Skeletal muscle satellite cell (primary cell): ENCODE data around the gene CELF5.
A peak's percentile ranks its signal among the peaks of the same experiment; 100 is the strongest.
"Not testable (repeated sequence)": the region's sequence is repeated elsewhere in the genome, so short reads cannot be mapped to it uniquely, and the experiment has no call there.

Experiments
- H3K27me3 ChIP-seq: 2 replicates; pipeline ENCODE4 v1.7.0; 2013; ENCODE audit warnings: low read length; ENCODE audit not compliant: control insufficient read depth, insufficient read depth
- H3K36me3 ChIP-seq: 2 replicates; pipeline ENCODE4 v1.7.0; 2013; ENCODE audit warnings: mild to moderate bottlenecking, control low read depth, low read length; ENCODE audit not compliant: insufficient read depth
- H3K4me1 ChIP-seq: 2 replicates; pipeline ENCODE4 v1.7.0; 2013; ENCODE audit warnings: low read length; ENCODE audit not compliant: control insufficient read depth, insufficient read depth
- H3K4me2 ChIP-seq: 2 replicates; pipeline ENCODE4 v1.7.0; 2013; ENCODE audit warnings: mild to moderate bottlenecking, low read length
- H3K4me3 ChIP-seq: 2 replicates; pipeline ENCODE4 v1.7.0; 2013; ENCODE audit warnings: low read length
- H3K9ac ChIP-seq: 2 replicates; pipeline ENCODE4 v1.7.0; 2013; ENCODE audit warnings: mild to moderate bottlenecking, low read depth, low read length, moderate library complexity
- H3K9me3 ChIP-seq: replicated peaks from 2 replicates; pipeline ENCODE4 v1.7.0; 2013; ENCODE audit warnings: mild to moderate bottlenecking, control low read depth, low read length

The CELF5 gene

DNA sequence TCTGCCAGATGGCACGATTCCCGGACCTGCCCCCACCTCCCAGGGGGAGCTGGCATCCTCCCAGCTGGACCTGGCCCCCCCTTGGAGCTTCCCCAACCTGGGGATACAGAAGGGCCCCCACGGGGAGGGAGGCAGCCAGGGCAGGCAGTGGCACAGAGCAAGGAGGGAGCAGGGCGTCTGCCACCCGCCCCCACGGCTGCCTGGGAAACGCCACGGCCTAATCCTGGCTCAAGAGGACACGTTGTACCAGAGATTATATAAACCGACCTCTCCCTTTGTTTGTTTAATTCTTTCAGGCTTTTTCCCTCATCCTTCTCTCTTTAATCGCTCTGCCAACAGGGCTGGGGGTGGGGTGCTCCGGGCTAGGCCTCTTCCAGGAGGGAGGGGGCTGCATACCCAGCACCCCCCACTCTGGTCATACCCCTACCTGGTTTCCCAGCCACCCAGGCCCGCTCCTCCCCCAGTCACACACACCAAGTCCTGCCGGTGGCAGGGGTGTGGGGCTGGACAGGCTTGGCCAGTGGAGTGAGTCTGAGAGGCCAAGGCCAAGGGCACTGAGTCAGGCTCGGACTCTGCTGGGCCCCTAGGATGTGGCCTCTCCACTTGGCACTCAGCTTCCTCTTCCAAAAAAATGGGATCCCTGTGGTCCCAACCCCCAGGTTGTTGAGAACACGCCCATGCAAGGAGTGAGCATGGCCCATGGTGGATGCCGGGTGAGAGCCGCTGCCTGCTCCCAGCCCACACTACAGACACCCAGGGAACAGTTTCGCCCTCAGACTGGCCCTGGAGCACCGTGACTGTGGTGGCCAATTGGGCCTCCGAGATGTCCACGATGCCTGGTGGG, 112.4 kb downstream of the CELF5 start:
- H3K9me3 ChIP-seq, result no peaks in the 10 kb centered on the region
- H3K4me2 ChIP-seq, result peak overlapping the region; percentile 71
- peaks cover 33% of the 10 kb centered on the region for H3K4me1 ChIP-seq
- H3K27me3 ChIP-seq, result no peaks in the 10 kb centered on the region
- peak overlapping the region; percentile 21 for H3K4me3 ChIP-seq
- H3K9ac ChIP-seq, result peak overlapping the region; percentile 72
- no peaks in the 10 kb centered on the region for H3K36me3 ChIP-seq

DNA sequence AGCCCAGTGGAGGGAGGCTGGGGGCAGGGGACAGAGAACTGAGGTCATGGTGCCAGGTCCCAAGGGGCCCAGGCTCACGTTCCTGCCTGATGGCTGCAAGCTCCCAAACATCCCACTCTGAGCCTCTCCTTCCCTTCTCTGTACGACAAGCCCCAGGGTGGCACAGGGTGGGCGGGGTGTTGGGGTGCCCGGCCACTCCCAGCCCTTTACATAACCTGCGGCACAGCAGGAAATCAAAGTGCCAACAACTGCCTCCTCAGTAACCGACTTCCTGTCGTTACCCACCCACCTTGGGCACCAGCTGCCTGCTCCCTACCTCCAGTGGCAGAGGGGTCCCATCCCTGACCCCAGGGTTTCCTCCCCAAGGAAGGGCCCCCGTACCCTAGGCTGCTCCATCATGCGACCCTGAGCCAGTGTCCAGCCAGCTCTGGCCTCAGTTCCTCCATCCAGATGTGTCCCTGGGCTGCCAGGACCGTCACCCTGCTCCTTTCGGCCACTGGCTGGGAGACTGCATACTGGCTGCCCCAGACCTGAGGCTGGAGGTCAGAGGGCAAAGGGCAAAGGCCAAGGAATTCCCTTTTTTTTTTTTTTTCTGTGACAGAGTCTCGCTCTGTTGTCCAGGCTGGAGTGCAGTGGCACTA, 114.2 kb downstream of the CELF5 start:
- Histone ChIP-seq H3K4me1 (peaks cover 40% of the 10 kb centered on the region), H3K27me3 (no peaks in the 10 kb centered on the region), H3K4me3 (no peak overlapping the region), H3K9me3 (no peaks in the 10 kb centered on the region), H3K36me3 (no peaks in the 10 kb centered on the region), H3K4me2 (no peak overlapping the region), H3K9ac (no peak overlapping the region)

DNA sequence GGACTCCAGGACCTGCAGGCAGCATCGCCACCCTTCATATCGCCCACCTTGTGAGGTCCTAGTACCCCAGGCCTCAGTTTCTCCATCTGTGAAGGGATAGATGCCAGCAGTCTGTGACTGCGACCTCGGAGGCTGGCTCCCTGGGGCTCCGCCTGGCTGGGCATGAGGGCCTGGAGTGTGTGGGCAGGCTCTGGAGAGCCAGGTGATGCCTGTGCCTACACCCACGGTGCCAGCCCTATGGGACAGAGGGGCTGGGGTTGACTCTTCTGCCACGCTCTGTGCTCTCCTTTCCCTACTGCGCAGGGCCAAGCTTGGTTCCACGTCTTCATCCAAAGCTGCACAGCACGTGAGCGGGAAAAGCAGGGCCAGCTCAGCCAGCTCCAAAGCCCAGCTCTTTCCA, 115.9 kb downstream of the CELF5 start:
- H3K4me1 ChIP-seq, result peaks cover 44% of the 10 kb centered on the region
- no peaks in the 10 kb centered on the region for H3K9me3 ChIP-seq
- H3K9ac ChIP-seq, result no peak overlapping the region
- no peak overlapping the region for H3K4me3 ChIP-seq
- no peaks in the 10 kb centered on the region for H3K27me3 ChIP-seq
- H3K36me3 ChIP-seq, result no peaks in the 10 kb centered on the region
- no peak overlapping the region for H3K4me2 ChIP-seq

DNA sequence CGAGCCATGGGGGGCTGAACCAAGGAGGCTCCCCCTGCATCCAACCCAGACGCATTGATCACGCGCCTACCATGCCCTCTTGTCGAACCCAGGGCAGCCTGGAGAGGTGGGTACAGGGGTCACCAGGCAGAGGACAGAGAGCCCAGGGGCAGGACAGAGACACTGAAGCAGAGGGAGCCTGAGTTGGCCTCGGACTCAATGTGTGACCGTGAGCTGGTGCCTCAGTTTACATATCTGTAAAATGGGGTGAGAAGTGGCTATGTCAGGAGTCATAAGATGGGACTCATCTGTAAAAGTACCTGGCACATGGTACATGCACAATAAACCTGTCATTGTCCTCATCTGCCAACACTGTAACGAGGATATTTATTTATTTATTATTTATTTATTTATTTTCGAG, 117.8 kb downstream of the CELF5 start:
- Histone ChIP-seq H3K36me3 (no peaks in the 10 kb centered on the region), H3K27me3 (no peaks in the 10 kb centered on the region), H3K9me3 (no peaks in the 10 kb centered on the region), H3K4me1 (peaks cover 37% of the 10 kb centered on the region), H3K9ac (no peak overlapping the region), H3K4me2 (no peak overlapping the region), H3K4me3 (no peak overlapping the region)

DNA sequence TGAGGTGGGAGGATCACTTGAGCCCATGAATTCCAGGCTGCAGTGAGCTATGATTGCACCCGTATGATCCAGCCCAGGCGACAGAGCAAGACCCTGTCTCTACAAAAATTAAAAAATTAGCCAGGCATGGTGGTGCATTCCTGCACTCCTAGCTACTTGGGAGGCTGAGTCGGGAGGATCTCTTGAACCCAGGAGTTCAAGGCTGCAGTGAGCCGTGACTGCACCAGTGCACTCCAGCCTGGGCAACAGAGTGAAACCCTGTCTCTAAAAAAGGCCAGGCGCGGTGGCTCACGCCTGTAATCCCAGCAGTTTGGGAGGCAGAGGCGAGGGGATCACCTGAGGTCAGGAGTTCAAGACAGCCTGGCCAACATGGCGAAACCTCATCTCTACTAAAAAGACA, 118.5 kb downstream of the CELF5 start:
- Histone ChIP-seq H3K4me1 (peaks cover 33% of the 10 kb centered on the region), H3K4me2 (peak overlapping the region; percentile 87)
- H3K4me3 ChIP-seq, H3K36me3 ChIP-seq, H3K27me3 ChIP-seq, H3K9ac ChIP-seq, H3K9me3 ChIP-seq: not testable (repeated sequence)

DNA sequence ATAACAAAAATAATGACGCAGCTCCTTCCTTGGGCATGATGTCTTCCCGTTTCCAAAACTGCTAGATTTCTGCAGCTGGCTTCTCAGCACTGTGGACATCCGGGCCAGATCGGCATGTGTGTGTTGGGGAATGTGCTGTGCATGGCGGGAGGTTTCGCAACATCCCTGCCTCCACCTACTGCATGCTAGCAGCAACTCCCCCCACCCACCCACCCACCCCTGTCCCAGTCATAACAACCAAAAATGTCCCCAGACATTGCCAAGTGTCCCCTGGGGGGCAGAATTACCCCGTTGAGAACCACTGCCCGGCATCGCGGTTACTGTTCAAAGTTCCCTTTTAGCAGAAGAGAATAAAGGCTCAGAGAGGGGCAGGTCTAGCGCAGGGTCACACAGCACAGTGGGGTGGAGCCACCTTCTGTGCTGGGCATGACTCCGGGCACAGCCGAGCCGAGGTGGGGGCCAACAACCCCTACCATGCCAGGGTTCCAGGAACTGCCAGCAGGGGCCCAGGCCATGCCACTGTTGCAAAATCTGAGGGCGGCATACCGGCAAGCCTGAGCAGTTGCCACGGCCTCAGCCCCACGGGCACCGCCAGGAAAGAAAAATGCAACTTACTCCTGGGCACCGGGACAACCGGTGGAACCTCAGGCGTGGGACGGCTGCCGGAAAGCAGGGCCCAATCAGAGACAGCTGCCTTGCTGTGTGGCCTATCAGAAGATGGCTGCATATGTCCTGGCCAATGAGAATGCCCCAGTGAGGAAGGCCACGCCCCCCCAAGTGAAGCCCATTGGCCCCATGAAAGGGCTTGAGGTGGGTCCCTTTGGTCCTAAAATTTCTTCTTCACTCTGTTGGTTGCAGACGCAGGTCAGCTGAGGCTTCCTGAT, 119.4 kb downstream of the CELF5 start:
- peaks cover 27% of the 10 kb centered on the region for H3K4me1 ChIP-seq
- peak overlapping the region; percentile 87 for H3K4me2 ChIP-seq
- no peaks in the 10 kb centered on the region for H3K36me3 ChIP-seq
- H3K27me3 ChIP-seq, result no peaks in the 10 kb centered on the region
- H3K9ac ChIP-seq, result peak overlapping the region; percentile 29
- H3K4me3 ChIP-seq, result peak overlapping the region; percentile 72
- H3K9me3 ChIP-seq, result no peaks in the 10 kb centered on the region

DNA sequence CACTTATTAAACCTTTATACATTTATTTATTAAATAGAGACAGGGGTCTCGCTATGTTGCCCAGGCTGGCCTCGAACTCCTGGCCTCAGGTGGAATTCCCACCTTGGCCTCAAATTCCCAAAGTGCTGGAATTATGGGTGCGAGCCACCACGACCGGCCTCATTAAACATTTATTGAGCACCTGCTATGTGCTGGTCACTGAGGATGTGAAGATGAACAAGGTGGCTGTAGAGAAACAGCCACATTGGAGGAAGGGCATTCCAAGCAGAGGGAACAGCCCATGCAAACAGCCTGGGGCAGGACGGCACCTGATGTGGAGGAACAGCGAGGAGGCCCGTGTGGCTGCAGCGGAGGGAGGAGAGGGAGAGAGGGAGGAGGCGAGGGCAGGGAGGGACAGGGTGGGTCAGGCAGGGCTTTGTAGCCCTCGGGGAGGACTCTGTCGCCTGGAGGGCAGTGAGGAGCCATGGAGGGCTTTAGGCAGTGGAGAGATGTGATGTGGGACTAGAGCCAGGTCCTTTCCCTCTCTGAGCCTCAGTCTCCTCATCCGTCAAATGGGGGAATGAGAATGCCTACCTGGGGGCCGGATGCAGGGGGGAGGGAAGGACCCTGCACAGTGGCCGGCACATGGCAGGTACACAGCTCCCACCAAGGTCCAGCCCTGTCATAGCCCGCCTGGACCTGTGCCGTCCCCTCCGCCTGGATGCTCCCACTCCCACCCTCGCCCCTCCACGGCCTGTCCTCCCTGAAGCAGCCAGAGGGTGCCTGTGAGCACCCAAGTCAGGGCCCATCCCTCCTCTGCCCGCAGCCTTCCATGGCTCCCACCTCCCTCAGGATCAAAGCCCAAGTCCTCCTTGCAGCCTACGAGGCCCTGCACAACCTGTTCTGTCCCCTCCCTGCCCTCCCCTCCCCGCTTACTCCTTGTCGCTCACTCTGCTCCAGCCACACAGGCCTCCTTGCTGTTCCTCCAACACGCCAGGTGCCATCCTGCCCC, 120.4 kb downstream of the CELF5 start:
- H3K4me1 ChIP-seq, result peaks cover 27% of the 10 kb centered on the region
- no peak overlapping the region for H3K4me3 ChIP-seq
- no peaks in the 10 kb centered on the region for H3K9me3 ChIP-seq
- no peaks in the 10 kb centered on the region for H3K27me3 ChIP-seq
- H3K9ac ChIP-seq, result no peak overlapping the region
- no peak overlapping the region for H3K4me2 ChIP-seq
- no peaks in the 10 kb centered on the region for H3K36me3 ChIP-seq

DNA sequence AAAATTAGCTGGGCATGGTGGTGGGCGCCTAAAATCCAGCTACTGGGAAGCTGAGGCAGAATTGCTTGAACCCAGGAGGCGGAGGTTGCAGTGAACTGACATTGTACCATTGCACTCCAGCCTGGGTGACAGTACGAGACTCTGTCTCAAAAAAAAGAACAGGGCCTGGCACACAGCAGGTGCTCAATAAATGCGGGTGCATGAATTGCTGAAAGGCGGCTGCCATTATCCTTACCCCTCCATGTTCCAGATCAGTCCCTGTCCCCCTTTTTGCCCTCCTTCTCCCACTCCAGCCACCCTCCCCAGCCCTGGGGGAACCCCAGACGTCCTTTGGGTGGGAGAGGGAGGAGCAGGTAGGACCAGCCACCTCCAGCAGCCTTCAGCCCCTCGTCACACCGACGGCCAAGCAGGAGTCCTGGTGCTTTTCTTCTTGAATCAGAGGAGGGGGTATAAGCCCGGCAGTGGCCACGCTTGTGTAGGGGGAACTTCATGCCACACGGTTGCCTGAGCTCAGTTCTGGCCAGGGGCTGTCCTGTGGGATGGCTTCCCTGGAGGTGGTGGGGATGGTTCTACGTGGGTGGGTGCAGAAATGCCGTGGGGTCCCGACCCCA, 121.5 kb downstream of the CELF5 start:
- Histone ChIP-seq H3K27me3 (no peaks in the 10 kb centered on the region), H3K9ac (peak overlapping the region; percentile 49), H3K4me1 (peaks cover 27% of the 10 kb centered on the region), H3K4me3 (no peak overlapping the region), H3K9me3 (no peaks in the 10 kb centered on the region), H3K36me3 (no peaks in the 10 kb centered on the region), H3K4me2 (peak overlapping the region; percentile 75)
